HCT116 (cell line): ENCODE measurements around the gene PGAM4. TPM values are rescaled to one million over a fixed set of nuclear protein-coding genes. Genes with fewer than 3 reads are reported as not detected.

Source experiments
- ATAC-seq: fragments of 200-7000 bp; cut with Tn5 transposase; 2 replicates; pipeline ENCODE4 v1.9.1; 2020; ENCODE audit warnings: mild to moderate bottlenecking, moderate library complexity
- BruUV-seq: library from RNA; stranded (reverse); fragments of 400-500 nt; replicated peaks from 2 replicates; lab custom pipeline; 2021; lab: Mats Ljungman, UMichigan
- CTCF ChIA-PET: fragments of 300-600 bp; sonication (Branson Sonifier 250); formaldehyde crosslinking; loops from one replicate; lab custom pipeline; 2021; ENCODE audit warnings: antibody characterized with exemption; lab: Charles Lee
- POLR2A ChIA-PET: fragments of 300-600, 350-600 bp; sonication (Branson Sonifier 250); formaldehyde crosslinking; loops from one replicate; lab custom pipeline; 2021; ENCODE audit warnings: antibody characterized with exemption; lab: Charles Lee
- RAD21 ChIA-PET, 2 experiments: fragments of 300-600 bp; sonication (Branson Sonifier 250); formaldehyde crosslinking; loops; one replicate each; lab custom pipeline; 2023; ENCODE audit warnings: low total read pairs in 2 of 2; ENCODE audit not compliant: uncharacterized antibody in 2 of 2, unreplicated experiment in 2 of 2, low non-redundant PET in 1 of 2; lab: Charles Lee
- DNase-seq: peaks from one replicate; pipeline ENCODE4 v3.0.0-alpha.2; 2010; ENCODE audit warnings: low read depth, low spot score
- H2AFZ ChIP-seq: fragments of 200-600 bp; shearing (Covaris generic), sonication (generic); 2 replicates; pipeline ENCODE4 v1.6.1; 2017; ENCODE audit warnings: low read depth, mixed run types, mixed read lengths, antibody characterized with exemption, low read length; ENCODE audit not compliant: poor library complexity, severe bottlenecking
- H3K27ac ChIP-seq: 2 replicates; pipeline ENCODE4 v1.5.1; 2012; ENCODE audit warnings: low read depth, low read length
- H3K27me3 ChIP-seq: fragments of 200-600 bp; sonication (generic); 2 replicates; pipeline ENCODE4 v1.6.1; 2016; ENCODE audit warnings: mixed run types, low read length, mixed read lengths; ENCODE audit not compliant: insufficient read depth
- H3K36me3 ChIP-seq, 2 experiments: fragments of 200-500 bp in 1 of 2; fragments of 200-600 bp in 1 of 2; sonication (Bioruptor generic) in 1 of 2; sonication (generic) in 1 of 2; 2 replicates each; pipeline versions ENCODE4 v1.5.1 to v1.6.1; 2014 to 2016; ENCODE audit warnings: low read length in 2 of 2, inconsistent platforms in 1 of 2, mixed read lengths in 1 of 2, mixed run types in 1 of 2; ENCODE audit not compliant: insufficient read depth in 2 of 2, control insufficient read depth in 1 of 2
- H3K4me1 ChIP-seq, 2 experiments: fragments of 200-600 bp in 1 of 2; sonication (generic) in 1 of 2; 2 replicates each; pipeline versions ENCODE4 v1.5.1 to v1.6.1; 2012 to 2017; ENCODE audit warnings: low read length in 2 of 2, inconsistent platforms in 1 of 2, mild to moderate bottlenecking in 1 of 2, mixed read lengths in 1 of 2, mixed run types in 1 of 2, moderate library complexity in 1 of 2; ENCODE audit not compliant: insufficient read depth in 2 of 2, control insufficient read depth in 1 of 2
- H3K4me2 ChIP-seq: fragments of 200-600 bp; sonication (generic); 2 replicates; pipeline ENCODE4 v1.6.1; 2017; ENCODE audit warnings: mixed run types, low read length, mixed read lengths
- H3K4me3 ChIP-seq, 2 experiments: fragments of 200-600 bp in 1 of 2; sonication (generic) in 1 of 2; replicated peaks in 1 of 2; 2 replicates each; pipeline ENCODE4 v1.5.1; 2011 to 2016; ENCODE audit warnings: low read length in 2 of 2, control low read depth in 1 of 2, low read depth in 1 of 2, mild to moderate bottlenecking in 1 of 2, mixed read lengths in 1 of 2, mixed run types in 1 of 2
- H3K79me2 ChIP-seq: fragments of 200-600 bp; sonication (generic); 2 replicates; pipeline ENCODE4 v1.6.1; 2017; ENCODE audit warnings: mild to moderate bottlenecking, mixed run types, low read length, moderate library complexity, mixed read lengths; ENCODE audit not compliant: insufficient read depth
- H3K9ac ChIP-seq: fragments of 200-600 bp; sonication (generic); 2 replicates; pipeline ENCODE4 v1.6.1; 2016; ENCODE audit warnings: low read length, mixed read lengths
- H3K9me2 ChIP-seq: fragments of 200-600 bp; sonication (generic), shearing (Covaris generic); 2 replicates; pipeline ENCODE4 v1.6.1; 2017; ENCODE audit warnings: mixed run types, mild to moderate bottlenecking, moderate library complexity; ENCODE audit not compliant: insufficient read depth
- H3K9me3 ChIP-seq, 2 experiments: fragments of 200-500 bp in 1 of 2; fragments of 200-600 bp in 1 of 2; sonication (Bioruptor generic) in 1 of 2; sonication (generic) in 1 of 2; 2 replicates each; pipeline ENCODE4 v1.6.1; 2014 to 2017; ENCODE audit warnings: low read length in 2 of 2, mixed read lengths in 2 of 2, inconsistent platforms in 1 of 2, low read depth in 1 of 2, mild to moderate bottlenecking in 1 of 2, mixed run types in 1 of 2, moderate library complexity in 1 of 2; ENCODE audit not compliant: control insufficient read depth in 1 of 2, insufficient read depth in 1 of 2
- H4K20me1 ChIP-seq: fragments of 200-600 bp; sonication (generic), shearing (Covaris generic); 2 replicates; pipeline ENCODE4 v1.6.1; 2017; ENCODE audit warnings: mixed run types, mild to moderate bottlenecking, moderate library complexity; ENCODE audit not compliant: insufficient read depth
- ATF3 ChIP-seq: IDR thresholded peaks from 2 replicates; pipeline ENCODE4 v1.6.1; 2012
- CBX3 ChIP-seq: IDR thresholded peaks from 2 replicates; pipeline ENCODE4 v1.6.1; 2012; ENCODE audit warnings: low read depth
- EGR1 ChIP-seq: IDR thresholded peaks from 2 replicates; pipeline ENCODE4 v1.6.1; 2012; ENCODE audit warnings: low read depth
- ELF1 ChIP-seq: IDR thresholded peaks from 2 replicates; pipeline ENCODE4 v1.6.1; 2012; ENCODE audit warnings: low read depth, borderline replicate concordance
- EZH2 ChIP-seq: fragments of 200-600 bp; sonication (generic); IDR thresholded peaks from 2 replicates; pipeline ENCODE4 v1.6.1; 2017; ENCODE audit warnings: antibody characterized with exemption, mixed run types
- EZH2phosphoT487 ChIP-seq: fragments of 200-600 bp; IDR thresholded peaks from 2 replicates; pipeline ENCODE4 v1.6.1; 2018; ENCODE audit warnings: antibody characterized with exemption, borderline replicate concordance
- JUND ChIP-seq: IDR thresholded peaks from 2 replicates; pipeline ENCODE4 v1.6.1; 2012
- MAX ChIP-seq: IDR thresholded peaks from 2 replicates; pipeline ENCODE4 v1.6.1; 2012
- POLR2A ChIP-seq: IDR thresholded peaks from 2 replicates; pipeline ENCODE4 v1.7.0; 2011; ENCODE audit warnings: borderline replicate concordance; ENCODE audit not compliant: insufficient read depth, insufficient read length; ENCODE audit errors: extremely low read depth
- POLR2AphosphoS5 ChIP-seq: IDR thresholded peaks from 2 replicates; pipeline ENCODE4 v1.6.1; 2011; ENCODE audit warnings: mild to moderate bottlenecking, low read depth, low read length, moderate library complexity
- RAD21 ChIP-seq: IDR thresholded peaks from 2 replicates; pipeline ENCODE4 v1.6.1; 2012; ENCODE audit warnings: low read depth, mild to moderate bottlenecking
- SIN3A ChIP-seq: IDR thresholded peaks from 2 replicates; pipeline ENCODE4 v1.6.1; 2012; ENCODE audit warnings: low read depth
- SP1 ChIP-seq: IDR thresholded peaks from 2 replicates; pipeline ENCODE4 v1.6.1; 2012; ENCODE audit warnings: low read depth
- SRF ChIP-seq: IDR thresholded peaks from 2 replicates; pipeline ENCODE4 v1.6.1; 2012; ENCODE audit warnings: low read depth
- TCF7L2 ChIP-seq: IDR thresholded peaks from 2 replicates; pipeline ENCODE4 v1.7.0; 2011; ENCODE audit warnings: borderline replicate concordance, inconsistent platforms; ENCODE audit not compliant: insufficient read depth, insufficient read length; ENCODE audit errors: extremely low read depth
- ZFX ChIP-seq: fragments of 450-650 bp; IDR thresholded peaks from 2 replicates; pipeline ENCODE4 v1.6.1; 2017
- intact Hi-C: fragments of 100-400 bp; cut with micrococcal nuclease; formaldehyde crosslinking; loops from 2 replicates; pipeline ENCODE4 v1.10.0; 2022
- total RNA-seq: library from RNA; stranded (reverse); gene quantifications from one replicate; pipeline ENCODE4 v1.2.1, GENCODE V29; 2021; ENCODE audit not compliant: unreplicated experiment
- TF ChIP-seq, protein P1 (sequence below): IDR thresholded peaks from 2 replicates; pipeline ENCODE4 v1.6.1; 2012; ENCODE audit warnings: low read depth
- TF ChIP-seq, protein P2 (sequence below), 3 experiments: fragments of 200-600 bp in 1 of 3; sonication (generic) in 1 of 3; IDR thresholded peaks in 2 of 3; conservative IDR thresholded peaks in 1 of 3; 2 replicates each; pipeline ENCODE4 v1.5.1; 2012 to 2017; ENCODE audit warnings: low read depth in 2 of 3, low read length in 2 of 3, antibody characterized with exemption in 1 of 3, borderline replicate concordance in 1 of 3, control low read depth in 1 of 3, mild to moderate bottlenecking in 1 of 3, mixed read lengths in 1 of 3, mixed run types in 1 of 3, moderate library complexity in 1 of 3; ENCODE audit not compliant: insufficient read depth in 1 of 3
- TF ChIP-seq, protein P3 (sequence below): IDR thresholded peaks from 2 replicates; pipeline ENCODE4 v1.6.1; 2011; ENCODE audit warnings: mild to moderate bottlenecking, low read length, moderate library complexity; ENCODE audit not compliant: insufficient replicate concordance; ENCODE audit errors: extremely low read depth

The PGAM4 gene
- total RNA-seq, 1 experiment from 2014 or later: not detected

DNA sequence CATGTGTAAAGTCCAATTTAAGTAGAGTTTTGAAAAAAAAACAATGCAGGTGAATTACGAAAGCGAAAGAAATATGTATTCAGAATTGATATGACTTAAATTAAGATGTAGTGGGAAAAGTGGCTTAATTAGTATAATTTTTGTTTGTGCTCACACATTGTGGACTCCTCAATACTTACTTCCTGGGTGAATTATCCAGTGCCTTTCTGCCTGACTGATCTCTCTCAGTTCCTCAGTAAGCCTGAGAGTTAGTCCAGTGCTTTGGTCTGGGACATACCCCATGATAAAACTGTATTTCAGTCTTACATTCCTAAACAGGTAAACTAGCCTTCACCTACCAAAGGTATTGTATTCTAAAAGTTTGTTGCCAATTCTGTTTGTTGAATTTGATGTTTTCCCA lies 8.4 kb downstream of the PGAM4 start:
- no TSS peak for BruUV-seq
- POLR2A ChIA-PET: no interaction called here
- no peak for ATAC-seq

More for the DNA sequence above, 8.4 kb downstream of the PGAM4 start:
- CTCF ChIA-PET: no interaction called here
- TF ChIP-seq SRF: no peak
- TF ChIP-seq POLR2A: no peak
- no peak for TF ChIP-seq EZH2phosphoT487
- TF ChIP-seq CBX3: no peak
- TF ChIP-seq ELF1: no peak
- no peak for TF ChIP-seq JUND
- TF ChIP-seq POLR2AphosphoS5: no peak
- TF ChIP-seq, protein P1, sequence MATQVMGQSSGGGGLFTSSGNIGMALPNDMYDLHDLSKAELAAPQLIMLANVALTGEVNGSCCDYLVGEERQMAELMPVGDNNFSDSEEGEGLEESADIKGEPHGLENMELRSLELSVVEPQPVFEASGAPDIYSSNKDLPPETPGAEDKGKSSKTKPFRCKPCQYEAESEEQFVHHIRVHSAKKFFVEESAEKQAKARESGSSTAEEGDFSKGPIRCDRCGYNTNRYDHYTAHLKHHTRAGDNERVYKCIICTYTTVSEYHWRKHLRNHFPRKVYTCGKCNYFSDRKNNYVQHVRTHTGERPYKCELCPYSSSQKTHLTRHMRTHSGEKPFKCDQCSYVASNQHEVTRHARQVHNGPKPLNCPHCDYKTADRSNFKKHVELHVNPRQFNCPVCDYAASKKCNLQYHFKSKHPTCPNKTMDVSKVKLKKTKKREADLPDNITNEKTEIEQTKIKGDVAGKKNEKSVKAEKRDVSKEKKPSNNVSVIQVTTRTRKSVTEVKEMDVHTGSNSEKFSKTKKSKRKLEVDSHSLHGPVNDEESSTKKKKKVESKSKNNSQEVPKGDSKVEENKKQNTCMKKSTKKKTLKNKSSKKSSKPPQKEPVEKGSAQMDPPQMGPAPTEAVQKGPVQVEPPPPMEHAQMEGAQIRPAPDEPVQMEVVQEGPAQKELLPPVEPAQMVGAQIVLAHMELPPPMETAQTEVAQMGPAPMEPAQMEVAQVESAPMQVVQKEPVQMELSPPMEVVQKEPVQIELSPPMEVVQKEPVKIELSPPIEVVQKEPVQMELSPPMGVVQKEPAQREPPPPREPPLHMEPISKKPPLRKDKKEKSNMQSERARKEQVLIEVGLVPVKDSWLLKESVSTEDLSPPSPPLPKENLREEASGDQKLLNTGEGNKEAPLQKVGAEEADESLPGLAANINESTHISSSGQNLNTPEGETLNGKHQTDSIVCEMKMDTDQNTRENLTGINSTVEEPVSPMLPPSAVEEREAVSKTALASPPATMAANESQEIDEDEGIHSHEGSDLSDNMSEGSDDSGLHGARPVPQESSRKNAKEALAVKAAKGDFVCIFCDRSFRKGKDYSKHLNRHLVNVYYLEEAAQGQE: no peak
- no peak for TF ChIP-seq MAX
- no peak for TF ChIP-seq EGR1
- TF ChIP-seq SP1: no peak
- TF ChIP-seq, protein P2, sequence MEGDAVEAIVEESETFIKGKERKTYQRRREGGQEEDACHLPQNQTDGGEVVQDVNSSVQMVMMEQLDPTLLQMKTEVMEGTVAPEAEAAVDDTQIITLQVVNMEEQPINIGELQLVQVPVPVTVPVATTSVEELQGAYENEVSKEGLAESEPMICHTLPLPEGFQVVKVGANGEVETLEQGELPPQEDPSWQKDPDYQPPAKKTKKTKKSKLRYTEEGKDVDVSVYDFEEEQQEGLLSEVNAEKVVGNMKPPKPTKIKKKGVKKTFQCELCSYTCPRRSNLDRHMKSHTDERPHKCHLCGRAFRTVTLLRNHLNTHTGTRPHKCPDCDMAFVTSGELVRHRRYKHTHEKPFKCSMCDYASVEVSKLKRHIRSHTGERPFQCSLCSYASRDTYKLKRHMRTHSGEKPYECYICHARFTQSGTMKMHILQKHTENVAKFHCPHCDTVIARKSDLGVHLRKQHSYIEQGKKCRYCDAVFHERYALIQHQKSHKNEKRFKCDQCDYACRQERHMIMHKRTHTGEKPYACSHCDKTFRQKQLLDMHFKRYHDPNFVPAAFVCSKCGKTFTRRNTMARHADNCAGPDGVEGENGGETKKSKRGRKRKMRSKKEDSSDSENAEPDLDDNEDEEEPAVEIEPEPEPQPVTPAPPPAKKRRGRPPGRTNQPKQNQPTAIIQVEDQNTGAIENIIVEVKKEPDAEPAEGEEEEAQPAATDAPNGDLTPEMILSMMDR (IDR thresholded peaks at IDR 0.05 in 2 of 3, conservative IDR thresholded peaks at IDR 0.05 in 1 of 3; ENCODE audit: borderline replicate concordance in 1 of 3, insufficient read depth in 1 of 3, low read depth in 2 of 3, low read length in 2 of 3): no peak
- no peak for TF ChIP-seq RAD21
- no peak for TF ChIP-seq TCF7L2
- TF ChIP-seq, protein P3, sequence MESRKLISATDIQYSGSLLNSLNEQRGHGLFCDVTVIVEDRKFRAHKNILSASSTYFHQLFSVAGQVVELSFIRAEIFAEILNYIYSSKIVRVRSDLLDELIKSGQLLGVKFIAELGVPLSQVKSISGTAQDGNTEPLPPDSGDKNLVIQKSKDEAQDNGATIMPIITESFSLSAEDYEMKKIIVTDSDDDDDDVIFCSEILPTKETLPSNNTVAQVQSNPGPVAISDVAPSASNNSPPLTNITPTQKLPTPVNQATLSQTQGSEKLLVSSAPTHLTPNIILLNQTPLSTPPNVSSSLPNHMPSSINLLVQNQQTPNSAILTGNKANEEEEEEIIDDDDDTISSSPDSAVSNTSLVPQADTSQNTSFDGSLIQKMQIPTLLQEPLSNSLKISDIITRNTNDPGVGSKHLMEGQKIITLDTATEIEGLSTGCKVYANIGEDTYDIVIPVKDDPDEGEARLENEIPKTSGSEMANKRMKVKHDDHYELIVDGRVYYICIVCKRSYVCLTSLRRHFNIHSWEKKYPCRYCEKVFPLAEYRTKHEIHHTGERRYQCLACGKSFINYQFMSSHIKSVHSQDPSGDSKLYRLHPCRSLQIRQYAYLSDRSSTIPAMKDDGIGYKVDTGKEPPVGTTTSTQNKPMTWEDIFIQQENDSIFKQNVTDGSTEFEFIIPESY: no peak
- no peak for TF ChIP-seq ZFX
- no peak for TF ChIP-seq ATF3
- no peak for TF ChIP-seq EZH2
- TF ChIP-seq SIN3A: no peak
- TF ChIP-seq, all 23 proteins: peak for 0
- Histone ChIP-seq H3K27ac (no peak overlapping the region), H3K36me3 (no peaks in the 10 kb centered on the region), H3K4me2 (no peak overlapping the region), H3K4me3 (no peak overlapping the region), H3K9me2 (no peaks in the 10 kb centered on the region), H4K20me1 (no peaks in the 10 kb centered on the region), H3K27me3 (no peaks in the 10 kb centered on the region), H2AFZ (no peak overlapping the region), H3K9ac (no peak overlapping the region), H3K79me2 (no peaks in the 10 kb centered on the region), H3K4me1 (no peaks in the 10 kb centered on the region), H3K9me3 (no peaks in the 10 kb centered on the region)
- intact Hi-C loops: no loop called here
- no peak for DNase-seq
- RAD21 ChIA-PET: no interaction called here
